ENCODE results near the gene PLXNB1. TPM values are rescaled to one million over a fixed set of nuclear protein-coding genes. Genes with fewer than 3 reads are reported as not detected.

Gene PLXNB1
- total and polyA plus RNA-seq, 10 of the 15 experiments (the other 5 are each of a cell fraction or from before 2014, with no cell fraction given), result 0.18 to 15.1 (median 5.3) TPM

- no peak for TF ChIP-seq TARDBP (IDR thresholded peaks at IDR 0.05; ENCODE audit: borderline replicate concordance)
- no peak for TF ChIP-seq MYC (IDR thresholded peaks at IDR 0.05; ENCODE audit: insufficient read depth, insufficient read length, insufficient replicate concordance, low read length, severe bottlenecking)
- no peak for TF ChIP-seq MLLT1 (IDR thresholded peaks at IDR 0.05)
- no peak for TF ChIP-seq EP300 (IDR thresholded peaks at IDR 0.05; ENCODE audit: borderline replicate concordance in 1 of 2, control insufficient read depth in 1 of 2, low read depth in 2 of 2, low read length in 2 of 2)
- TF ChIP-seq NBN (IDR thresholded peaks at IDR 0.05), result no peak
- no TSS peak for BruUV-seq (replicated peaks)
Measured at GRCh38 chr3:48422681-48423080, 7.2 kb downstream of the PLXNB1 start.

More at GRCh38 chr3:48422681-48423080, 7.2 kb downstream of the PLXNB1 start:
- Histone ChIP-seq H3K27ac (ENCODE audit: control insufficient read depth, insufficient read depth) (no peak overlapping the region), H3K9me3 (replicated peaks; ENCODE audit: control insufficient read depth, insufficient read depth, low read length) (no peaks in the 10 kb centered on the region), H4K20me1 (ENCODE audit: control insufficient read depth, insufficient read depth) (no peaks in the 10 kb centered on the region), H3K79me2 (ENCODE audit: control insufficient read depth, insufficient read depth, low read length) (no peaks in the 10 kb centered on the region), H3K4me2 (ENCODE audit: control insufficient read depth, insufficient read depth) (no peak overlapping the region), H3K4me1 (ENCODE audit: control insufficient read depth, insufficient read depth, low read length) (peaks cover 12% of the 10 kb centered on the region), H3K9ac (ENCODE audit: control insufficient read depth, insufficient read depth, low read length) (no peak overlapping the region), H2AFZ (ENCODE audit: control insufficient read depth, low read depth, low read length) (no peak overlapping the region), H3K27me3 (replicated peaks in 1 of 2; ENCODE audit: control insufficient read depth in 2 of 2, insufficient read depth in 2 of 2, low read length in 1 of 2) (no peaks in the 10 kb centered on the region), H3K36me3 (ENCODE audit: control insufficient read depth in 2 of 2, insufficient read depth in 2 of 2, low read length in 1 of 2) (no peaks in the 10 kb centered on the region), H3K4me3 (no peak overlapping the region)
- ChIA-PET RAD21 (ENCODE audit: unreplicated experiment) (interaction anchor here (1.7 kb wide), 1 partner anchor 13 kb away, joined by 9 read pairs; no protein-coding TSS in a partner anchor), SMC1A (ENCODE audit: uncharacterized antibody, unreplicated experiment) (interaction anchor here (1.2 kb wide), 1 partner anchor 22 kb away, joined by 4 read pairs; no protein-coding TSS in a partner anchor), POLR2A (no interaction called here), CTCF (interaction anchor here (0.6 to 2.9 kb wide), 6 partner anchors 13 to 138 kb away, joined by 3 to 29 read pairs (median 4); partner anchors contain the start of gene CCDC51)
- DNase-seq (ENCODE audit: low read depth, low spot score), result no peak
- no peak for ATAC-seq
- in situ Hi-C loops (cut with MboI), result no loop called here
- intact Hi-C loops (cut with micrococcal nuclease; ENCODE audit: unreplicated experiment), result no loop called here
- no peak for FAIRE-seq
- WGBS (ENCODE audit: insufficient coverage, insufficient replicate concordance, low lambda C conversion rate, missing lambda C conversion rate), result 43% methylated on average over 8 of the region's 8 CpGs
